Mesenchymal stem cell (in vitro differentiated cells and primary cell): ENCODE measurements around the gene RASA3.
"Not testable (repeated sequence)": the region's sequence is repeated elsewhere in the genome, so short reads cannot be mapped to it uniquely, and the experiment has no call there.

Source experiments
- DNase-seq: peaks from one replicate; pipeline ENCODE4 v3.0.0-alpha.2; 2013
- H2AFZ ChIP-seq: one replicate; pipeline ENCODE4 v1.6.1; 2013; ENCODE audit warnings: low read depth, mild to moderate bottlenecking, control low read depth, inconsistent platforms, low read length, moderate library complexity
- H2AK5ac ChIP-seq: 2 replicates; pipeline ENCODE4 v1.6.1; 2013; ENCODE audit warnings: low read length, moderate library complexity, mild to moderate bottlenecking, inconsistent platforms; ENCODE audit not compliant: severe bottlenecking
- H2BK120ac ChIP-seq: one replicate; pipeline ENCODE4 v1.6.1; 2013; ENCODE audit warnings: low read depth, mild to moderate bottlenecking, inconsistent platforms, low read length, moderate library complexity
- H2BK12ac ChIP-seq, 2 experiments: one replicate each; pipeline ENCODE4 v1.6.1; 2013; ENCODE audit warnings: inconsistent platforms in 2 of 2, low read length in 2 of 2, mild to moderate bottlenecking in 2 of 2, moderate library complexity in 2 of 2, control low read depth in 1 of 2
- H2BK15ac ChIP-seq: one replicate; pipeline ENCODE4 v1.6.1; 2013; ENCODE audit warnings: mild to moderate bottlenecking, low read depth, inconsistent platforms; ENCODE audit not compliant: poor library complexity, severe bottlenecking
- H2BK5ac ChIP-seq: 2 replicates; pipeline ENCODE4 v1.6.1; 2013; ENCODE audit warnings: low read depth, mild to moderate bottlenecking, low read length, control low read depth, inconsistent platforms; ENCODE audit not compliant: poor library complexity, severe bottlenecking
- H3K14ac ChIP-seq, 2 experiments: one replicate each; pipeline ENCODE4 v1.6.1; 2013; ENCODE audit warnings: inconsistent platforms in 2 of 2, low read length in 2 of 2, control low read depth in 1 of 2, mild to moderate bottlenecking in 1 of 2, moderate library complexity in 1 of 2
- H3K18ac ChIP-seq, 2 experiments: one replicate each; pipeline ENCODE4 v1.6.1; 2013; ENCODE audit warnings: inconsistent platforms in 2 of 2, low read length in 2 of 2, control low read depth in 1 of 2, low read depth in 1 of 2, mild to moderate bottlenecking in 1 of 2
- H3K23ac ChIP-seq, 2 experiments: one replicate each; pipeline ENCODE4 v1.6.1; 2013; ENCODE audit warnings: inconsistent platforms in 2 of 2, low read length in 2 of 2, mild to moderate bottlenecking in 2 of 2, moderate library complexity in 2 of 2, control low read depth in 1 of 2
- H3K27ac ChIP-seq: 2 replicates; pipeline ENCODE4 v1.5.1; 2013; ENCODE audit warnings: mild to moderate bottlenecking, moderate library complexity, low read length, control low read depth, inconsistent platforms; ENCODE audit not compliant: poor library complexity, severe bottlenecking
- H3K27me3 ChIP-seq, 2 experiments: 2 replicates each; pipeline versions ENCODE4 v1.6.1 to v1.7.0; 2013; ENCODE audit warnings: low read length in 2 of 2, mild to moderate bottlenecking in 2 of 2, moderate library complexity in 2 of 2, control low read depth in 1 of 2, inconsistent platforms in 1 of 2; ENCODE audit not compliant: control insufficient read depth in 1 of 2, insufficient read depth in 1 of 2
- H3K36me3 ChIP-seq, 2 experiments: 2 replicates each; pipeline versions ENCODE4 v1.6.1 to v1.7.0; 2013; ENCODE audit warnings: low read length in 2 of 2, control low read depth in 1 of 2, inconsistent platforms in 1 of 2, low read depth in 1 of 2, mild to moderate bottlenecking in 1 of 2; ENCODE audit not compliant: insufficient read depth in 2 of 2, control insufficient read depth in 1 of 2
- H3K4ac ChIP-seq, 2 experiments: one replicate each; pipeline ENCODE4 v1.6.1; 2013; ENCODE audit warnings: inconsistent platforms in 2 of 2, low read length in 2 of 2, mild to moderate bottlenecking in 2 of 2, moderate library complexity in 2 of 2, control low read depth in 1 of 2, low read depth in 1 of 2
- H3K4me1 ChIP-seq: 2 replicates; pipeline ENCODE4 v1.6.1; 2013; ENCODE audit warnings: low read depth, low read length, control low read depth; ENCODE audit not compliant: control insufficient read depth, insufficient read depth
- H3K4me2 ChIP-seq: 2 replicates; pipeline ENCODE4 v1.6.1; 2013; ENCODE audit warnings: low read length, mild to moderate bottlenecking, inconsistent platforms; ENCODE audit not compliant: poor library complexity, severe bottlenecking
- H3K4me3 ChIP-seq, 2 experiments: 2 replicates each; pipeline versions ENCODE4 v1.5.1 to v1.7.0; 2013; ENCODE audit warnings: low read length in 2 of 2, mild to moderate bottlenecking in 2 of 2, control low read depth in 1 of 2, low read depth in 1 of 2; ENCODE audit not compliant: insufficient read depth in 1 of 2
- H3K79me1 ChIP-seq: replicated peaks from 2 replicates; pipeline ENCODE4 v1.6.1; 2013; ENCODE audit warnings: mild to moderate bottlenecking, control low read depth, low read length, inconsistent platforms; ENCODE audit not compliant: poor library complexity, severe bottlenecking
- H3K9ac ChIP-seq: 2 replicates; pipeline ENCODE4 v1.7.0; 2013; ENCODE audit warnings: mild to moderate bottlenecking, low read length, moderate library complexity
- H3K9me3 ChIP-seq: 2 replicates; pipeline ENCODE4 v1.7.0; 2013; ENCODE audit warnings: mild to moderate bottlenecking, low read length; ENCODE audit not compliant: control insufficient read depth
- H4K8ac ChIP-seq: one replicate; pipeline ENCODE4 v1.6.1; 2013; ENCODE audit warnings: inconsistent platforms, mild to moderate bottlenecking, low read length, moderate library complexity
- H4K91ac ChIP-seq: one replicate; pipeline ENCODE4 v1.6.1; 2013; ENCODE audit warnings: mild to moderate bottlenecking, low read length, inconsistent platforms
- WGBS: methylation state at CpG from one replicate; pipeline ENCODE4 v1.1.7; 2013; ENCODE audit warnings: mixed read lengths; 5-methylcytosine and 5-hydroxymethylcytosine counted together

Gene RASA3

DNA sequence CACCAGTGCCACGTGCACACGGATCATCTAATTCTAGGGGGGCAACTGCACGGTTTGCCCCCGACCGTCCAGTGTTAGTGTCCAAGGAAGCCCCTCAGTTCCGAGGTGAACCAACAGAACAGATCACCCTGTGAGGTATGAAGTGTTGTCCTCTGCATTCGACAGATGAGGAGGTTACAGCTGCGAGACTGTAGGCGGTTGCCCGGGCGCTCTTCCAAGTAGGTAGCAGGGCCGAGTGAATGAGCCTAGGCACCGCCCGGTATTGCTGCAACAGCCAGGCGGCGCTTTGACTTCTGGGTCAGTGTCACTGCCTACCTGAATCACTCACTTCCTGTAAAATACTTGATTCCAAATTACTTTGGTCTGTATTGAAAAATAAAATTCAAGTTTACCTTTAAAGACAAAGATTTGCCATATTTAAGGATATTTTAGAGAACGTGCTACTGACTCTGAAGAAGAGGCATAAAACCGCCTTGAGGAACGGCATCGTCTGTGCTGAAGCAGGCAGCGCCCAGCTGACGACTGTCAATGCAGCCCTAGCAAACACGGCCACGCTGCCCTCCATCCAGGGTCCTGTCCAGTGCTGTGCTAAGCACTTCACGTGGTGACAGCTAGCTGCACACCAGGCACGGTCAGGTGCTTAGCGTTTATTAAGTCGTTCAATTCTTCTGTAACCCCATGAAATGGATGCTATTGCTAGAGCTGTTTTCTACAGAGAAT, 19.3 kb upstream of the RASA3 start:
- no peak overlapping the region for H3K9ac ChIP-seq

DNA sequence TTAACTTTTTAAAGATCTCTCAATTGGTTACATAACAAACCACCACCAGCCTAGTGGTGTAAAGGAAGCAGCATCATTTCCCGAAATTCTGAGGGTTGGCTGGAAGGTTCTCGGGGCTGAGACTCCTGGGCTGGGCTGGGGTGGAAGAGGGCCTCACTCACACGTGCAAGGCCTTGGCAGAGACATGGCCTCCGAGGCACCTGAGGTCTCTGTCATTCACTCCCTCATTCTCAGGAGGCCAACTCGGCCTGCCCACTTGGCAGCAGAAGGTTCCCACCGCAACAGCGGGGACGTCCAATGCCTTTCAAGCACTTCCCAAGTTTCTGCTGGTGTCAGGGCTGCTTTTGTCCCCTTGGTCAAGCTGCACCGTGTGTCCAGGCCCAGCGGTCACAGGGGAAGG, 18.6 kb upstream of the RASA3 start:
- Histone ChIP-seq H3K4ac (no peak overlapping the region), H3K36me3 (no peaks in the 10 kb centered on the region), H2BK12ac (no peak overlapping the region), H3K4me2 (no peak overlapping the region), H3K27me3 (peaks cover 25 to 31% of the 10 kb centered on the region in 2 experiments), H3K79me1 (no peaks in the 10 kb centered on the region), H3K27ac (no peak overlapping the region), H3K4me1 (no peaks in the 10 kb centered on the region), H3K23ac (no peak overlapping the region), H2BK15ac (no peak overlapping the region), H4K91ac (no peak overlapping the region), H4K8ac (peak overlapping the region; percentile 19), H2BK120ac (peak overlapping the region; percentile 8), H3K14ac (no peak overlapping the region), H2AK5ac (no peak overlapping the region), H3K4me3 (no peak overlapping the region), H2AFZ (no peak overlapping the region), H3K9me3 (no peaks in the 10 kb centered on the region), H3K9ac (no peak overlapping the region), H2BK5ac (no peak overlapping the region), H3K18ac (no peak overlapping the region)
- DNase-seq: no peak
- 83% methylated on average over 10 of the region's 10 CpGs for WGBS

More for the DNA sequence above, 19.3 kb upstream of the RASA3 start:
- Histone ChIP-seq H3K27ac (no peak overlapping the region), H3K4me1 (no peaks in the 10 kb centered on the region), H3K4me2 (no peak overlapping the region), H3K4ac (no peak overlapping the region), H2BK5ac (no peak overlapping the region), H2BK15ac (no peak overlapping the region), H3K36me3 (no peaks in the 10 kb centered on the region), H3K14ac (no peak overlapping the region), H3K27me3 (peaks cover 21 to 31% of the 10 kb centered on the region in 2 experiments), H3K79me1 (no peaks in the 10 kb centered on the region), H4K8ac (no peak overlapping the region), H2BK120ac (no peak overlapping the region), H3K4me3 (no peak overlapping the region), H2AK5ac (no peak overlapping the region), H2BK12ac (no peak overlapping the region), H3K9me3 (no peaks in the 10 kb centered on the region), H4K91ac (no peak overlapping the region), H2AFZ (no peak overlapping the region), H3K18ac (no peak overlapping the region), H3K23ac (no peak overlapping the region)
- WGBS: 94% methylated on average over 24 of the region's 28 CpGs
- DNase-seq: no peak

DNA sequence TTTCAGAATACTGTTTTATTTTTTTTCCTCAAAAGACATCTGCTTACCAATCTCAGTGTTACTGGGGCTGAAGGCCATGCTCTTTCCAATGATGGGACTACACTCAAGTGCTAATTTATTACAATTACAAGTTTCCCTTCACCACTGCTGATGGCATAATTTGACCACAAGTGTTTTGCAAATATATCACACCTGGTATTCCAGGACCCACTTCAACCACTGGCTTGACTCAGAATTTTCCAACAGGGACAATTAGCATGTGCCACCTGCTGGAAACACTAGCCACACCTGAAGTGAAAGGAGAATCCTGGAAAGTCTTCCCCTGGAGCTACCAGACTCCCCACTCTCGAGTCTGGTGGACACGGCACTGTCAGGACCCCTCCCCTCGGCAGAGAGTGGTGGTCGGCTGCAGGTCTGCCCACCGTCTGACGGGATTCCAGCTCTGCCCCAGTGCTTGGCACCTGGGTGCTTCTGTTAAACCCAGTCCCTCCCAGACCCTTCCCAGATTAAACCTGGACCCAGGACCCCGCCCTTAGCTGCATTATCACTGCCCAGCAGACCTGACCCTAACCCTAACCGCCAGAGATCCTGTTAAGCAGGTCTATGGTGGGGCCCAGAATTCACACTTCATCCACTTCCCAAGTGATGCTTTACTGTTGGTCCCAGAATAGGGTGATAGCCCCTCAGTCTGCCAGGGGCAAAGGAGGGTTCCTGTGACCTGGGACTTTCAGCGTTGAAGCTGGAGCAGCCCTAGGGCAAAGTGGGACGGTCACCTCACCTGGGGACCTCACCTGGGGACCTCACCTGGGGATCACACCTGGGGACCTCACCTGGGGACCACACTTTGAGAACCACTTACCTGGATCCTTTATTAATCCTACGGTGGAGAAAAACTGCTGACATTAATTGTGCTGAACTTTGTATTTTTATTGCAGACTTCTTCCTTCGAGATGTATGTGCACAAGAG, 17.6 kb upstream of the RASA3 start:
- 86% methylated on average over 10 of the region's 12 CpGs for WGBS
- no peak overlapping the region for H3K9ac ChIP-seq

DNA sequence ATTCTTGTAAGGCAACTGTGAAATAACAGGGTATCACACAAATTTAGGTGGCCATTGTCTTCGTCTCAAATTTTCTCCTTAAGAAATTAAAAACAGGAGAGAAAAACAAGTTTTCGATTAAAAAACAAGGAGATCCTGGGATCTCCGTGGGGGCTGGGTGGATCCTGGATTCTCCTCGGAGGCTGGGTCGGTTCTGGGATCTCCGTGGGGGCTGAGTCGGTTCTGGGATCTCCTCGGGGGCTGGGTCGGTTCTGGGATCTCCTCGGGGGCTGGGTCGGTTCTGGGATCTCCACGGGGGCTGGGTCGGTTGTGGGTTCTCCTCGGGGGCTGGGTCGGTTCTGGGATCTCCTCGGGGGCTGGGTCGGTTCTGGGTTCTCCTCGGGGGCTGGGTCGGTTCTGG, 16.5 kb upstream of the RASA3 start:
- not testable (repeated sequence) for H2BK120ac ChIP-seq, H3K36me3 ChIP-seq, H3K18ac ChIP-seq, H3K27ac ChIP-seq, H2BK5ac ChIP-seq, H3K14ac ChIP-seq, H4K91ac ChIP-seq, H3K23ac ChIP-seq, H3K4me3 ChIP-seq, H2AK5ac ChIP-seq, H4K8ac ChIP-seq, H3K79me1 ChIP-seq, H3K4me1 ChIP-seq, H3K4ac ChIP-seq, DNase-seq, H2BK15ac ChIP-seq, H3K4me2 ChIP-seq, H2AFZ ChIP-seq, H3K9ac ChIP-seq, H3K9me3 ChIP-seq, H2BK12ac ChIP-seq
- H3K27me3 ChIP-seq: peaks cover 31 to 36% of the 10 kb centered on the region in 2 experiments
- WGBS: 90% methylated on average over 11 of the region's 19 CpGs

More for the DNA sequence above, 17.6 kb upstream of the RASA3 start:
- Histone ChIP-seq H3K18ac (no peak overlapping the region), H4K8ac (no peak overlapping the region), H2AFZ (no peak overlapping the region), H2BK12ac (no peak overlapping the region), H2AK5ac (no peak overlapping the region), H3K9me3 (no peaks in the 10 kb centered on the region), H2BK120ac (no peak overlapping the region), H3K4ac (no peak overlapping the region), H2BK15ac (no peak overlapping the region), H3K23ac (no peak overlapping the region), H3K4me3 (no peak overlapping the region), H3K27ac (no peak overlapping the region), H3K4me1 (no peaks in the 10 kb centered on the region), H3K36me3 (no peaks in the 10 kb centered on the region), H2BK5ac (no peak overlapping the region), H3K4me2 (no peak overlapping the region), H4K91ac (no peak overlapping the region), H3K14ac (no peak overlapping the region), H3K79me1 (no peaks in the 10 kb centered on the region), H3K27me3 (peaks cover 31 to 33% of the 10 kb centered on the region in 2 experiments)
- DNase-seq: no peak
